ENCODE results near the gene NLRP1.

NLRP1 gene

GRCh38 chr17:5615476-5615875, 31.2 kb upstream of the NLRP1 start:
- Histone ChIP-seq H3K9ac (ENCODE audit: low read length in 2 of 2) (no peak overlapping the region), H3K4me3 (ENCODE audit: low read length in 2 of 2) (no peak overlapping the region), H3K36me3 (ENCODE audit: control insufficient read depth in 2 of 2, insufficient read depth in 2 of 2, low read length in 2 of 2) (no peaks in the 10 kb centered on the region), H3K27me3 (ENCODE audit: control insufficient read depth in 1 of 2, insufficient read depth in 2 of 2, low read length in 2 of 2) (no peaks in the 10 kb centered on the region), H3K4me1 (ENCODE audit: control insufficient read depth, insufficient read depth, low read length) (no peaks in the 10 kb centered on the region), H3K27ac (ENCODE audit: low read length) (no peak overlapping the region), H3K9me3 (ENCODE audit: control insufficient read depth in 2 of 2, low read length in 2 of 2) (peaks cover 0 to 5% of the 10 kb centered on the region in 2 donors)

- Histone ChIP-seq H3K27ac (ENCODE audit: low read length) (no peak overlapping the region), H3K27me3 (ENCODE audit: control insufficient read depth in 1 of 2, insufficient read depth in 2 of 2, low read length in 2 of 2) (peaks cover 3 to 4% of the 10 kb centered on the region in 2 donors), H3K36me3 (ENCODE audit: control insufficient read depth in 2 of 2, insufficient read depth in 2 of 2, low read length in 2 of 2) (no peaks in the 10 kb centered on the region), H3K9me3 (ENCODE audit: control insufficient read depth in 2 of 2, low read length in 2 of 2) (peaks cover 0 to 6% of the 10 kb centered on the region in 2 donors), H3K4me1 (ENCODE audit: control insufficient read depth, insufficient read depth, low read length) (no peaks in the 10 kb centered on the region), H3K4me3 (ENCODE audit: low read length in 2 of 2) (no peak overlapping the region), H3K9ac (ENCODE audit: low read length in 2 of 2) (no peak overlapping the region)
Measured at GRCh38 chr17:5610956-5611355, 26.6 kb upstream of the NLRP1 start.

- Histone ChIP-seq H3K4me3 (ENCODE audit: low read length in 2 of 2) (no peak overlapping the region), H3K9me3 (ENCODE audit: control insufficient read depth in 2 of 2, low read length in 2 of 2) (peaks cover 0 to 6% of the 10 kb centered on the region in 2 donors), H3K27me3 (ENCODE audit: control insufficient read depth in 1 of 2, insufficient read depth in 2 of 2, low read length in 2 of 2) (peaks cover 3 to 4% of the 10 kb centered on the region in 2 donors), H3K27ac (ENCODE audit: low read length) (no peak overlapping the region), H3K4me1 (ENCODE audit: control insufficient read depth, insufficient read depth, low read length) (no peaks in the 10 kb centered on the region), H3K9ac (ENCODE audit: low read length in 2 of 2) (no peak overlapping the region), H3K36me3 (ENCODE audit: control insufficient read depth in 2 of 2, insufficient read depth in 2 of 2, low read length in 2 of 2) (no peaks in the 10 kb centered on the region)
Measured at GRCh38 chr17:5608399-5609112, 24.2 kb upstream of the NLRP1 start.

- no peak overlapping the region for H3K27ac ChIP-seq (ENCODE audit: low read length)
- no peak overlapping the region for H3K4me3 ChIP-seq (ENCODE audit: low read length in 2 of 2)
- H3K27me3 ChIP-seq (ENCODE audit: control insufficient read depth in 1 of 2, insufficient read depth in 2 of 2, low read length in 2 of 2), result peaks cover 3 to 7% of the 10 kb centered on the region in 2 donors
- no peaks in the 10 kb centered on the region for H3K36me3 ChIP-seq (ENCODE audit: control insufficient read depth in 2 of 2, insufficient read depth in 2 of 2, low read length in 2 of 2)
- H3K4me1 ChIP-seq (ENCODE audit: control insufficient read depth, insufficient read depth, low read length), result no peaks in the 10 kb centered on the region
- no peak overlapping the region for H3K9ac ChIP-seq (ENCODE audit: low read length in 2 of 2)
- H3K9me3 ChIP-seq (ENCODE audit: control insufficient read depth in 2 of 2, low read length in 2 of 2), result peaks cover 0 to 6% of the 10 kb centered on the region in 2 donors
Measured at GRCh38 chr17:5607946-5608345, 23.6 kb upstream of the NLRP1 start.

GRCh38 chr17:5605452-5605851, 21.1 kb upstream of the NLRP1 start:
- Histone ChIP-seq H3K36me3 (ENCODE audit: control insufficient read depth in 2 of 2, insufficient read depth in 2 of 2, low read length in 2 of 2) (no peaks in the 10 kb centered on the region), H3K27me3 (ENCODE audit: control insufficient read depth in 1 of 2, insufficient read depth in 2 of 2, low read length in 2 of 2) (peaks cover 6 to 13% of the 10 kb centered on the region in 2 donors), H3K4me3 (ENCODE audit: low read length in 2 of 2) (no peak overlapping the region), H3K9ac (ENCODE audit: low read length in 2 of 2) (no peak overlapping the region), H3K27ac (ENCODE audit: low read length) (no peak overlapping the region), H3K4me1 (ENCODE audit: control insufficient read depth, insufficient read depth, low read length) (no peaks in the 10 kb centered on the region), H3K9me3 (ENCODE audit: control insufficient read depth in 2 of 2, low read length in 2 of 2) (peaks cover 0 to under 1% of the 10 kb centered on the region in 2 donors)

GRCh38 chr17:5600041-5600440, 15.7 kb upstream of the NLRP1 start:
- Histone ChIP-seq H3K9ac (ENCODE audit: low read length in 2 of 2) (no peak overlapping the region), H3K27ac (ENCODE audit: low read length) (no peak overlapping the region), H3K4me1 (ENCODE audit: control insufficient read depth, insufficient read depth, low read length) (peaks cover 3% of the 10 kb centered on the region), H3K27me3 (ENCODE audit: control insufficient read depth in 1 of 2, insufficient read depth in 2 of 2, low read length in 2 of 2) (peaks cover 12 to 22% of the 10 kb centered on the region in 2 donors), H3K4me3 (ENCODE audit: low read length in 2 of 2) (no peak overlapping the region), H3K36me3 (ENCODE audit: control insufficient read depth in 2 of 2, insufficient read depth in 2 of 2, low read length in 2 of 2) (no peaks in the 10 kb centered on the region), H3K9me3 (ENCODE audit: control insufficient read depth in 2 of 2, low read length in 2 of 2) (no peaks in the 10 kb centered on the region)

GRCh38 chr17:5598457-5598856, 14.1 kb upstream of the NLRP1 start:
- Histone ChIP-seq H3K4me1 (ENCODE audit: control insufficient read depth, insufficient read depth, low read length) (peaks cover 3% of the 10 kb centered on the region), H3K27me3 (ENCODE audit: control insufficient read depth in 1 of 2, insufficient read depth in 2 of 2, low read length in 2 of 2) (peaks cover 21 to 28% of the 10 kb centered on the region in 2 donors), H3K27ac (ENCODE audit: low read length) (no peak overlapping the region)

GRCh38 chr17:5596421-5596820, 12.1 kb upstream of the NLRP1 start:
- Histone ChIP-seq H3K9me3 (ENCODE audit: control insufficient read depth in 2 of 2, low read length in 2 of 2) (no peaks in the 10 kb centered on the region), H3K4me3 (ENCODE audit: low read length in 2 of 2) (no peak overlapping the region), H3K27ac (ENCODE audit: low read length) (no peak overlapping the region), H3K27me3 (ENCODE audit: control insufficient read depth in 1 of 2, insufficient read depth in 2 of 2, low read length in 2 of 2) (peaks cover 21 to 31% of the 10 kb centered on the region in 2 donors), H3K4me1 (ENCODE audit: control insufficient read depth, insufficient read depth, low read length) (peaks cover 3% of the 10 kb centered on the region), H3K9ac (ENCODE audit: low read length in 2 of 2) (no peak overlapping the region), H3K36me3 (ENCODE audit: control insufficient read depth in 2 of 2, insufficient read depth in 2 of 2, low read length in 2 of 2) (no peaks in the 10 kb centered on the region)

More at GRCh38 chr17:5598457-5598856, 14.1 kb upstream of the NLRP1 start:
- Histone ChIP-seq H3K36me3 (ENCODE audit: control insufficient read depth in 2 of 2, insufficient read depth in 2 of 2, low read length in 2 of 2) (no peaks in the 10 kb centered on the region), H3K9ac (ENCODE audit: low read length in 2 of 2) (no peak overlapping the region), H3K9me3 (ENCODE audit: control insufficient read depth in 2 of 2, low read length in 2 of 2) (no peaks in the 10 kb centered on the region), H3K4me3 (ENCODE audit: low read length in 2 of 2) (no peak overlapping the region)

- H3K9ac ChIP-seq (ENCODE audit: low read length in 2 of 2), result no peak overlapping the region
Measured at GRCh38 chr17:5595831-5596230, 11.5 kb upstream of the NLRP1 start.

GRCh38 chr17:5592382-5592781, 8.1 kb upstream of the NLRP1 start:
- Histone ChIP-seq H3K9ac (ENCODE audit: low read length in 2 of 2) (no peak overlapping the region), H3K9me3 (ENCODE audit: control insufficient read depth in 2 of 2, low read length in 2 of 2) (no peaks in the 10 kb centered on the region), H3K36me3 (ENCODE audit: control insufficient read depth in 2 of 2, insufficient read depth in 2 of 2, low read length in 2 of 2) (no peaks in the 10 kb centered on the region), H3K4me3 (ENCODE audit: low read length in 2 of 2) (no peak overlapping the region), H3K4me1 (ENCODE audit: control insufficient read depth, insufficient read depth, low read length) (peaks cover 3% of the 10 kb centered on the region), H3K27me3 (ENCODE audit: control insufficient read depth in 1 of 2, insufficient read depth in 2 of 2, low read length in 2 of 2) (peaks cover 14 to 22% of the 10 kb centered on the region in 2 donors), H3K27ac (ENCODE audit: low read length) (no peak overlapping the region)

More at GRCh38 chr17:5595831-5596230, 11.5 kb upstream of the NLRP1 start:
- Histone ChIP-seq H3K27ac (ENCODE audit: low read length) (no peak overlapping the region), H3K36me3 (ENCODE audit: control insufficient read depth in 2 of 2, insufficient read depth in 2 of 2, low read length in 2 of 2) (no peaks in the 10 kb centered on the region), H3K27me3 (ENCODE audit: control insufficient read depth in 1 of 2, insufficient read depth in 2 of 2, low read length in 2 of 2) (peaks cover 18 to 26% of the 10 kb centered on the region in 2 donors), H3K4me3 (ENCODE audit: low read length in 2 of 2) (no peak overlapping the region), H3K4me1 (ENCODE audit: control insufficient read depth, insufficient read depth, low read length) (peaks cover 3% of the 10 kb centered on the region), H3K9me3 (ENCODE audit: control insufficient read depth in 2 of 2, low read length in 2 of 2) (no peaks in the 10 kb centered on the region)

GRCh38 chr17:5591966-5592365, 7.7 kb upstream of the NLRP1 start:
- peaks cover 15 to 22% of the 10 kb centered on the region in 2 donors for H3K27me3 ChIP-seq (ENCODE audit: control insufficient read depth in 1 of 2, insufficient read depth in 2 of 2, low read length in 2 of 2)
- peaks cover 3% of the 10 kb centered on the region for H3K4me1 ChIP-seq (ENCODE audit: control insufficient read depth, insufficient read depth, low read length)
- no peaks in the 10 kb centered on the region for H3K9me3 ChIP-seq (ENCODE audit: control insufficient read depth in 2 of 2, low read length in 2 of 2)
- H3K4me3 ChIP-seq (ENCODE audit: low read length in 2 of 2), result no peak overlapping the region
- no peak overlapping the region for H3K9ac ChIP-seq (ENCODE audit: low read length in 2 of 2)
- H3K36me3 ChIP-seq (ENCODE audit: control insufficient read depth in 2 of 2, insufficient read depth in 2 of 2, low read length in 2 of 2), result no peaks in the 10 kb centered on the region
- H3K27ac ChIP-seq (ENCODE audit: low read length), result no peak overlapping the region
